Psoas muscle (tissue), 8 donors: Measurements from ENCODE around the gene UPP1. TPM values are rescaled to one million over a fixed set of nuclear protein-coding genes. Genes with fewer than 3 reads are reported as not detected.

ENCODE experiments used
- ATAC-seq, 4 donors: fragments of 200-7000 bp; cut with Tn5 transposase; one replicate each; pipeline ENCODE4 v1.9.1; 2020; ENCODE audit warnings: moderate library complexity in 3 of 4, mild to moderate bottlenecking in 2 of 4
- DNase-seq, 2 donors: peaks; one replicate each; pipeline ENCODE4 v3.0.0-alpha.2; 2020
- H3K27ac ChIP-seq: fragments of 200-600 bp; one replicate; pipeline ENCODE4 v1.8.0; 2022
- H3K27me3 ChIP-seq, 3 donors: fragments of 200-600 bp in 1 of 3; one replicate each; pipeline versions ENCODE4 v1.6.1 to v1.8.0; 2013 to 2022; ENCODE audit warnings: low read length in 2 of 3, mild to moderate bottlenecking in 2 of 3, moderate library complexity in 1 of 3; ENCODE audit not compliant: insufficient read depth in 3 of 3
- H3K36me3 ChIP-seq, 2 donors: fragments of 200-600 bp in 1 of 2; one replicate each; pipeline versions ENCODE4 v1.6.1 to v1.8.0; 2013 to 2022; ENCODE audit warnings: low read depth in 1 of 2, mild to moderate bottlenecking in 1 of 2, moderate library complexity in 1 of 2; ENCODE audit not compliant: insufficient read depth in 1 of 2
- H3K4me1 ChIP-seq: fragments of 200-600 bp; one replicate; pipeline ENCODE4 v1.8.0; 2022
- H3K4me3 ChIP-seq: fragments of 200-600 bp; one replicate; pipeline ENCODE4 v1.8.0; 2022; ENCODE audit warnings: mild to moderate bottlenecking
- H3K9me3 ChIP-seq: fragments of 200-600 bp; one replicate; pipeline ENCODE4 v1.8.0; 2022
- CTCF ChIP-seq: fragments of 200-600 bp; IDR thresholded peaks from one replicate; pipeline ENCODE4 v1.8.0; 2022; ENCODE audit warnings: antibody characterized with exemption
- WGBS, 3 donors: extraction: QIAGEN DNeasy Blood & Tissue Kit; methylation state at CpG; one replicate each; pipeline versions ENCODE4 v1.1.6 to v1.1.7; 2013; 5-methylcytosine and 5-hydroxymethylcytosine counted together
- intact Hi-C, 2 donors: fragments of 100-400 bp; cut with DNase I; formaldehyde crosslinking; loops; one replicate each; pipeline versions ENCODE4 v1.11.0 to v1.14.2; 2022
- polyA plus RNA-seq, 3 donors: library from polyadenylated mRNA; stranded (reverse); fragments of 200-250 nt; gene quantifications; one replicate each; pipeline ENCODE4 v1.2.3, GENCODE V29; 2013
- total RNA-seq, 4 donors: library from RNA; stranded (reverse); fragmentation: NEBNext Ultra II Directional in 2 of 4; extraction: Animal tissue kit (Norgen Biotek cat#: 25700) in 2 of 4; gene quantifications; one replicate each; pipeline versions ENCODE4 v1.2.1 to v1.2.4, GENCODE V29; 2021 to 2023
- donor health status: healthy with polysubstance abuse.
- donor health status: DM: no; HTN: no; CAD: no; lungs with moderate emphysema.
- donor health status: Bipolar disorder and iron deficiency.
- donor health status: healthy.
- donor health status: DM: yes; HTN: yes; CAD: no.
- donor health status: DM: no; HTN: no; CAD: no.
- donor health status: DM: no; HTN: no; CAD: no.
- donor health status: DM: yes; HTN: yes; CAD: no.

Gene UPP1
- total and polyA plus RNA-seq, 7 donors, result 7.5 to 250 (median 11.9) TPM

- Histone ChIP-seq H3K4me1 (peaks cover 5% of the 10 kb centered on the region), H3K4me3 (no peak overlapping the region), H3K9me3 (no peaks in the 10 kb centered on the region), H3K36me3 (peaks cover 3 to 20% of the 10 kb centered on the region in 2 donors), H3K27ac (peak overlapping the region; percentile 88), H3K27me3 (no peaks in the 10 kb centered on the region)
- ATAC-seq (no peak), DNase-seq (no peak)
- 88 to 94% (median 91%) methylated on average over 7 of the region's 7 CpGs for WGBS, 3 donors
- TF ChIP-seq CTCF, result no peak
- intact Hi-C loops, result loop anchor here in 1 of 2 donors (5.0 kb wide), 2 partner anchors 50 to 105 kb away; partner anchors contain the start of gene C7orf57
Observed at GRCh38 chr7:48087349-48087748, 1.7 kb upstream of the UPP1 start.

GRCh38 chr7:48088559-48089045 lies 463 bp upstream of the UPP1 start:
- peak; percentile 75 to 84 (median 80) for ATAC-seq

GRCh38 chr7:48090095-48090805 lies 1.2 kb downstream of the UPP1 start:
- intact Hi-C loops, result loop anchor here in 1 of 2 donors (5.0 kb wide), 1 partner anchor 53 kb away; the partner anchor contains the start of gene C7orf57
- H3K4me3 ChIP-seq, result peak overlapping the region; percentile 83
- no peak for TF ChIP-seq CTCF
- H3K4me1 ChIP-seq, result peaks cover 3% of the 10 kb centered on the region
- no peak for ATAC-seq
- peaks cover 3 to 41% of the 10 kb centered on the region in 2 donors for H3K36me3 ChIP-seq
- peak overlapping the region; percentile 88 for H3K27ac ChIP-seq
- WGBS, 3 donors, result 42 to 63% (median 62%) methylated on average over 28 of the region's 28 CpGs
- H3K27me3 ChIP-seq, result no peaks in the 10 kb centered on the region
- DNase-seq, result peak; percentile 44 to 66
- no peaks in the 10 kb centered on the region for H3K9me3 ChIP-seq

More at GRCh38 chr7:48088559-48089045, 463 bp upstream of the UPP1 start:
- intact Hi-C loops, result loop anchor here (2.0 to 5.0 kb wide), 3 partner anchors 51 to 110 kb away; partner anchors contain the start of genes C7orf57 (in 1 of the 2) and HUS1 (in 1 of the 2)
- no peak for TF ChIP-seq CTCF
- peaks cover 5% of the 10 kb centered on the region for H3K4me1 ChIP-seq
- no peaks in the 10 kb centered on the region for H3K9me3 ChIP-seq
- peak; percentile 89 to 95 for DNase-seq
- WGBS, 3 donors, result 0 to 1% (median 1%) methylated on average over 23 to 25 of the region's 25 CpGs
- peaks cover 3 to 27% of the 10 kb centered on the region in 2 donors for H3K36me3 ChIP-seq
- peak overlapping the region; percentile 88 for H3K27ac ChIP-seq
- H3K4me3 ChIP-seq, result peak overlapping the region; percentile 83
- H3K27me3 ChIP-seq, result no peaks in the 10 kb centered on the region

- no peaks in the 10 kb centered on the region for H3K27me3 ChIP-seq
- no peak overlapping the region for H3K27ac ChIP-seq
- ATAC-seq (no peak), DNase-seq (no peak)
- no peaks in the 10 kb centered on the region for H3K9me3 ChIP-seq
- intact Hi-C loops, result loop anchor here in 1 of 2 donors (5.0 kb wide), 1 partner anchor 54 kb away; the partner anchor contains the start of gene C7orf57
- no peak overlapping the region for H3K4me3 ChIP-seq
- TF ChIP-seq CTCF, result no peak
- peaks cover 3 to 47% of the 10 kb centered on the region in 2 donors for H3K36me3 ChIP-seq
- no peaks in the 10 kb centered on the region for H3K4me1 ChIP-seq
- WGBS, 3 donors, result 81 to 85% (median 83%) methylated on average over 10 of the region's 10 CpGs
Observed at GRCh38 chr7:48091506-48092433, 2.7 kb downstream of the UPP1 start.
